ENCODE data around the gene BLOC1S1. TPM values are rescaled to one million over a fixed set of nuclear protein-coding genes. Genes with fewer than 3 reads are reported as not detected.
A peak's percentile ranks its signal among the peaks of the same experiment; 100 is the strongest.

The BLOC1S1 gene
- total and polyA plus RNA-seq, 2 of the 4 experiments (the other 2 are of a cell fraction): 128 to 285 TPM

GRCh38 chr12:55726971-55727370 is 11.1 kb downstream of the BLOC1S1 start:
- H3K9me1 ChIP-seq (ENCODE audit: insufficient read depth, low read length): no peaks in the 10 kb centered on the region
- peaks cover 10 to 69% of the 10 kb centered on the region in 2 experiments for H3K79me1 ChIP-seq (ENCODE audit: low read depth in 1 of 2, low read length in 2 of 2)
- intact Hi-C loops (cut with micrococcal nuclease): no loop called here
- POLR2A ChIA-PET (ENCODE audit: unreplicated experiment): no interaction called here
- no peak overlapping the region for H4K8ac ChIP-seq (ENCODE audit: low read depth in 2 of 2, low read length in 2 of 2)
- no peak for DNase-seq
- peak overlapping the region; percentile 98 for H3K27ac ChIP-seq (ENCODE audit: insufficient read depth, low read length)
- H4K91ac ChIP-seq (ENCODE audit: insufficient read depth, low read depth, low read length): no peak overlapping the region
- H2AK5ac ChIP-seq (ENCODE audit: low read depth, low read length): no peak overlapping the region; the same call in 1 of the 2 replicates
- H2BK20ac ChIP-seq (ENCODE audit: low read depth, low read length): no peak overlapping the region
- peaks cover 45% of the 10 kb centered on the region for H3K36me3 ChIP-seq (ENCODE audit: control insufficient read depth, insufficient read depth, low read length)
- no peak for ATAC-seq (ENCODE audit: low read depth)
- dilution Hi-C loops (cut with HindIII; ENCODE audit: low sequenced_read_pairs, unreplicated experiment): no loop called here
- 0 out of 2 replicates have a peak overlapping the region, but pooled peaks have one; percentile 80 for H3K56ac ChIP-seq (ENCODE audit: extremely low read depth, insufficient read depth, low read length)
- H3K23ac ChIP-seq (ENCODE audit: low read depth, low read length): peak overlapping the region; percentile 52
- H3K4ac ChIP-seq (ENCODE audit: low read depth, low read length): peak overlapping the region; percentile 59
- peaks cover 61% of the 10 kb centered on the region for H4K20me1 ChIP-seq (ENCODE audit: insufficient read depth, low read length)
- no peak overlapping the region for H4K5ac ChIP-seq (ENCODE audit: low read depth, low read length)
- H3K4me3 ChIP-seq (ENCODE audit: insufficient read depth, low read depth, low read length): peak overlapping the region; percentile 90
- BruUV-seq (replicated peaks): no TSS peak
- no peak overlapping the region for H2BK15ac ChIP-seq (ENCODE audit: low read depth, low read length)
- H3K4me2 ChIP-seq (ENCODE audit: low read depth, low read length): peak overlapping the region; percentile 94
- in situ Hi-C loops (cut with MboI; ENCODE audit: low sequenced_read_pairs): no loop called here
- CTCF ChIA-PET: no interaction called here
- peak overlapping the region; percentile 68 for H3K14ac ChIP-seq (replicated peaks; ENCODE audit: low read depth, low read length)
- H2BK120ac ChIP-seq (ENCODE audit: low read depth, low read length): no peak overlapping the region
- H3K4me1 ChIP-seq (ENCODE audit: control insufficient read depth, insufficient read depth, low read length): peaks cover 8% of the 10 kb centered on the region
- H3K27me3 ChIP-seq (ENCODE audit: control insufficient read depth, insufficient read depth, low read length): no peaks in the 10 kb centered on the region
- peak overlapping the region; percentile 94 for H2BK5ac ChIP-seq (ENCODE audit: low read depth, low read length, poor library complexity, severe bottlenecking)
- no peak overlapping the region for H2AFZ ChIP-seq (replicated peaks; ENCODE audit: low read length, poor library complexity)
- H2AK9ac ChIP-seq (replicated peaks; ENCODE audit: low read depth, low read length, poor library complexity): peak overlapping the region; percentile 87
- no peak for TF ChIP-seq MAFK (IDR thresholded peaks at IDR 0.05; ENCODE audit: low read depth, low read length)
- TF ChIP-seq FOS (IDR thresholded peaks at IDR 0.05; ENCODE audit: low read depth, low read length): no peak
- TF ChIP-seq RAD21 (IDR thresholded peaks at IDR 0.05; ENCODE audit: low read length): no peak
- no peak for TF ChIP-seq POLR2A (IDR thresholded peaks at IDR 0.05; ENCODE audit: low read depth, low read length)
- no peak for TF ChIP-seq RCOR1 (IDR thresholded peaks at IDR 0.05; ENCODE audit: insufficient replicate concordance, low read length)
- no peak for TF ChIP-seq MAZ (IDR thresholded peaks at IDR 0.05; ENCODE audit: borderline replicate concordance, low read depth, low read length)
- H3K18ac ChIP-seq (ENCODE audit: low read depth, low read length): no peak overlapping the region
- H3K9me3 ChIP-seq (ENCODE audit: control insufficient read depth, insufficient read depth, low read length): no peaks in the 10 kb centered on the region
- H3K9ac ChIP-seq (ENCODE audit: low read depth, low read length): peak overlapping the region; percentile 94
- 60% methylated on average over 1 of the region's 10 CpGs; no CpG with 5 or more reads in 1 of the 2 experiments for WGBS, 2 experiments (ENCODE audit: extremely low coverage in 2 of 2, insufficient read length in 1 of 2)

Data from IMR-90 (cell line).